MG63 (cell line): Measurements from ENCODE around the gene PAPPA. TPM values are rescaled to one million over a fixed set of nuclear protein-coding genes. Genes with fewer than 3 reads are reported as not detected.

Experiments used
- DNase-seq: peaks from one replicate; pipeline ENCODE4 v3.0.0-alpha.2; 2020
- H3K27me3 ChIP-seq: fragments of 250-450 bp; sonication (Bioruptor Pico); 2 replicates; pipeline ENCODE4 v1.5.1; 2020; ENCODE audit warnings: mild to moderate bottlenecking, moderate library complexity
- H3K36me3 ChIP-seq: fragments of 250-450 bp; sonication (Bioruptor Pico); 2 replicates; pipeline ENCODE4 v1.5.1; 2020; ENCODE audit warnings: mild to moderate bottlenecking, moderate library complexity
- H3K4me3 ChIP-seq: fragments of 250-450 bp; sonication (Bioruptor Pico); 2 replicates; pipeline ENCODE4 v1.5.1; 2020; ENCODE audit warnings: mild to moderate bottlenecking, moderate library complexity
- H3K9me3 ChIP-seq: fragments of 250-450 bp; sonication (Bioruptor Pico); 2 replicates; pipeline ENCODE4 v1.5.1; 2020; ENCODE audit warnings: mild to moderate bottlenecking, moderate library complexity
- total RNA-seq: library from RNA; depleted of rRNA; stranded (reverse); fragments of >200 nt; shearing (Covaris generic); gene quantifications from 2 replicates; pipeline ENCODE4 v1.2.3, GENCODE V29; 2014; ENCODE audit warnings: low replicate concordance

PAPPA gene
- total RNA-seq, 1 experiment from 2014 or later: 0.10 TPM

DNA sequence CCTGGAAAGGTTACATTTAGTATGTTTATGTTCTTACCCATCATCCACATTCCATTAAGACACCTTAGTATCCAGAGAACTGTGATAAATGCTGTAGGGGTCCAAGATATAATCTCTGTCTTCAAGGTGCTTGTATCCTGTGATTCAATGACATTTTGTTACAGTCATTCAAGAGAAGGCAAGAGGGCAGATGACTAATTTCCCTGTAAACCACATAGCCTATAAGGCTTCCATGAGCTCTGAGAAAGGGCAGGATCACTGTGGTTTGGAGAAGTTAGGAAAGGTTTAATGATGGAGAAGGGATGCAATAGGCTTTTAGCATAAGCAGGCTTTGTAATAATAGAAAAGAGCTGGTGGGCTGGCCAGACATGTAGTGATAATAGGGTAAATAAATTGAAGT is 40.0 kb downstream of the PAPPA start:
- Histone ChIP-seq H3K4me3 (no peak overlapping the region), H3K27me3 (no peaks in the 10 kb centered on the region), H3K36me3 (no peaks in the 10 kb centered on the region), H3K9me3 (no peaks in the 10 kb centered on the region)
- no peak for DNase-seq

DNA sequence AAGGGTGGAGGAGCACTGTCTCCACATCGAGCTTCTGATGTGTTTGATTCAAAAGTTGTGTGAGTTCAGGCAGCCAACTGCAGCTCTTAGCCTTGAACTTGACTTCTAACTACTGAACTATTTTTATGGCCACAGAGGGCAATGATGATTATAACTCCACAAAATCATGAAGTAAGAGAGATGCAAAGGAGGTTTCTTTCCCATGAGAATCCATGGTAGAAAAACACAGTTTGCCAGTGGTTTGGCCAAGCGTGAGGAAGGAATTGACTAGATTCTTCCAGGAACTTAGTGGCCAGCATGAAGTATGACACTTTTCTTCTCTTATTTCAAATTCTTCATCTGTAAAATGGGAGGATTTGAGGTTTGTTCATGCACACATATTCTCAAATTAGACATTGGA is 43.2 kb downstream of the PAPPA start:
- Histone ChIP-seq H3K9me3 (no peaks in the 10 kb centered on the region), H3K27me3 (no peaks in the 10 kb centered on the region), H3K4me3 (no peak overlapping the region), H3K36me3 (no peaks in the 10 kb centered on the region)
- no peak for DNase-seq

DNA sequence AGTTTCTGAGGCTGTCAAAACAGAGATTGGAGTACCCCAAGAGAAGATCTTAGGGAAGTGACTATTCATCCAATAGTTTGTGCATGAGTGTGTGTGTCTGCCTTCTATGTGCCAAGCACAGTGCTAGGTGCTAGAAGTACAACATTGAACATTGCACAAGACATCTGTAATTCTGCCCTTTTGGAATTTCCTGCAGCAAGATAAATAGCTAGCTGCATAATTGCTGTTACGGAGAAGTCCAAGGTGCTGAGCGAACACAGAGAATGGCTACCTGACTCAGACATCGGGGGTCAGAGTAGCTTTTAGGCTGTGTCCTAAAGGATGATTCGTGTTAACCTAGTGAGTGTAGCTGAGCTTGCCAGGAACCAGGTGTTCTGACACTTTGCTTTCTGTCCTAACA is 44.8 kb downstream of the PAPPA start:
- Histone ChIP-seq H3K9me3 (no peaks in the 10 kb centered on the region), H3K4me3 (no peak overlapping the region), H3K36me3 (no peaks in the 10 kb centered on the region), H3K27me3 (no peaks in the 10 kb centered on the region)
- DNase-seq: no peak

DNA sequence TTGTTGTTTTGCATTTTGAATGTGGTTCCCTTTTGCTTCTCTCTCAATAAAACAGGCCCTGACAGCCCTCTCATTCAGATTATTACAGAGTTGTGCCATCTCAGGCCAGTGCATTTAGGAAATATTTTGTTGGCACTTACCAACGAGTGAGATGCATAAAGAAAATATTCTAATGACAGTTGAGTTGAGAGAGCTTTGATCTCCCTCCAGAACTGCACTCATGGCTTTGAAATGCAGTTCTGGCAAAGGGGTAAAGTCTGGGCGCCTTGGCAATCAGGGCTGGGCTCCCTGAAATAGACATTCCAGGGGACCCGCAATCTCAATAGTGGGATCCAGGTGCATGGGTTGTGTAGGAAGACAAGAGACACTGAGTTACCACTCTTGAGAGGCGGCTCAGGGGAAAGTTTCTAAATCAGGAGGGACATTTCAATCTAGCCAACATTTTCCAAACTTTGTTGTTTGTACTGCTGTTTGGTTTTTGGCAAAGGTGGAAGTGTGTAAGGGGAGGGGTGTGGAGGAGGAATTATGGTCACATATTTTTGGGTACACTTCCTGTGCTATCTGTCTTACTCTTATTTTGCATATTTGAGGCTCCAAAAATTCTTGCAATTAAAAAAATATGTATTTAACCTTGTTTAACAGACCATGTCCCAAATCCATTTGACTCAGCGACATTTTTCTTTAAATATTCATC is 48.8 kb downstream of the PAPPA start:
- Histone ChIP-seq H3K9me3 (no peaks in the 10 kb centered on the region), H3K36me3 (no peaks in the 10 kb centered on the region), H3K4me3 (no peak overlapping the region), H3K27me3 (no peaks in the 10 kb centered on the region)
- DNase-seq: peak; percentile 76

DNA sequence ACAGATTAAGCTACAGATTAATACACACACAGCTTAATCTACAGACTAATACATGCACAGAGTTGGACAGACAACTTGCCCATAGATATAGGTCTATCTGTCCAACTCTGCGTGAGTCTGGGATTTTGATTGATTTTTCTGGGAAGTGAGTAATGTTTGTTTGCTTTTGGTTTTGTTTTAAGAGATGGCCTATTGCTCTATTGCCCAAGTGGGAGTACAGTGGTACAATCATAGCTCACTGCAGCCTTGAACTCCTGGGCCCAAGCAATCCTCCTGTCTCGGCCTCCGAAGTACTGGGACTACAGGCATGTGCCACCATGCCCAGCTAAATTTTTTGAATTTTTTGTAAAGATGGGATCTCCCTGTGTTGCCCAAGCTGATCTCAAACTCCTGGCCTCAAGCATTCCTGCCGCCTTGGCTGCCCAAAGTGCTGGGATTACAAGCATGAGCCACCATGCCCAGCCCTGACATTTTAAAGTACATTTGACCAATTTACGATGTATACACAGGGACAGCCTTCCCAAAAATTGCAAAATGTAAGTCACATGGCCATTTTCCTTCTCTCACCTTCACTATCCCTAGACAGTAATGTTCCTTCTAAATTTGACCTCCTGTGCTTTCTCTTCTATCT is 50.8 kb downstream of the PAPPA start:
- Histone ChIP-seq H3K36me3 (no peaks in the 10 kb centered on the region), H3K27me3 (no peaks in the 10 kb centered on the region), H3K4me3 (no peak overlapping the region), H3K9me3 (no peaks in the 10 kb centered on the region)
- no peak for DNase-seq

DNA sequence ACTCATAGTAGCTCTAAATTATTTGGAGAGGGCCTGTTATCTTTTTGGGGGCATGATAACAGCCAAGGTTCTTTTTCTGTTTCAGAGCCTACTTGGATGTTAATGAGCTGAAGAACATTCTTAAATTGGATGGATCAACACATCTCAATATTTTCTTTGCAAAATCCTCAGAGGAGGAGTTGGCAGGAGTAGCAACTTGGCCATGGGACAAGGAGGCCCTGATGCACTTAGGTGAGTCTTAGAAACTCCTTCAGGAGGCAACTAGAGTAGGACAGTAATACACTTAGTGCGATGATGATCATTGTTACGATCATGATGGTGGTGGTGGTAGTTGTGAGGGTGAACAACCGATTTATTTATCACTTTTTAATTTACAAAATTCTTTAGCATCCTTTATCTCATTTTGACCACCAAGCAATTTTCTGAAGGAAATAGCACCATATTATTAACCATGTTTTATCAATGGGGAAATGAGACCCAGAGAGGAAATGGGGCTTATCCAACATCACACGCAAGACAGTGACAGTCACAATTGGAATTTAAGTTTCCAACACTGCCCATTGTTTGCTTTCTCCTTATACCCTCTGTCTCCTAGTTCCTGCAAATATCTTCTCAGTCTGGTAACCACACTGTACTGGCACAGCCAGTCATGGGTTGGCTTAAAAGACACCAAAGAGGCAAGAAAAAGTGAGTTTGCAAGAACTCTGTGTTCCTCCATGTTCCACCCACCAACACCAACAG is 54.0 kb downstream of the PAPPA start:
- no peaks in the 10 kb centered on the region for H3K9me3 ChIP-seq
- no peaks in the 10 kb centered on the region for H3K27me3 ChIP-seq
- no peak for DNase-seq
- no peaks in the 10 kb centered on the region for H3K36me3 ChIP-seq
- no peak overlapping the region for H3K4me3 ChIP-seq

DNA sequence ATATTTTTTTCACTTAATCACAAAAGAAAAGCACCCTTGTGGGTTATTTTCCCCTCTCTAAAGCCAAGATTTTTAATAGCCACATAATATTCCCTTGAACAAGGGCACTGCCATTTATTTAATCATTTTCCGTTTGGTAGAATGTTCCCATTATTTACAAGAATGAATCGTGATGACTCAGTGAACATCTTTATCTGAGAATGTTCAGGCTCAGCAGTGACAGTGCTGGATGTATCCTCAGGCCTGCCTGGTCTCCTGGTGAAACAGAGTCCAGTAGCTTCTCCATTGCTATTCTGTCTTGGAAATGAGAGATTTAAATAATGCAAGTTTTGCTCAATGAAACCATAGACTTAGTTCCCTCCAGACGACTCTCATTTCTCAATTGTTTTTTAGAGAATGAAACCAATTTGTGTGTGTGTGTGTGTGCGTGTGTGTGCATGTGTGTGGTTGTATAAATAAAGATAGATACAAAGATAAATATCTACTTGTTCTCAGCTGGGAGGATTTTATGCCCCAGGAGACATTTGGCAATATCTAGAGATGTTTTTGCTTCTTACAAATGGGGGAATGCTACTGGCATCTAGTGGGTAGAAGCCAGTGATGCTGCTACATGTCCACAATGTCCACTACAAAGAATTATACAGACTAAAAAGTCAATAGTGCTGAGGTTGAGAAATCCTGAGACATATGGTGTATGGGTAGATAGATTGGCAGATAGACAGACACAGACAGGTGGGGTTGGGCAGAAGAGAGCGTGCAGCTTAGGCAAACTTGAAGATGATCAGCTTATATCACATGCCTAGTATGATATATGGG is 55.0 kb downstream of the PAPPA start:
- Histone ChIP-seq H3K36me3 (no peaks in the 10 kb centered on the region), H3K4me3 (no peak overlapping the region)
- peak; percentile 37 for DNase-seq

DNA sequence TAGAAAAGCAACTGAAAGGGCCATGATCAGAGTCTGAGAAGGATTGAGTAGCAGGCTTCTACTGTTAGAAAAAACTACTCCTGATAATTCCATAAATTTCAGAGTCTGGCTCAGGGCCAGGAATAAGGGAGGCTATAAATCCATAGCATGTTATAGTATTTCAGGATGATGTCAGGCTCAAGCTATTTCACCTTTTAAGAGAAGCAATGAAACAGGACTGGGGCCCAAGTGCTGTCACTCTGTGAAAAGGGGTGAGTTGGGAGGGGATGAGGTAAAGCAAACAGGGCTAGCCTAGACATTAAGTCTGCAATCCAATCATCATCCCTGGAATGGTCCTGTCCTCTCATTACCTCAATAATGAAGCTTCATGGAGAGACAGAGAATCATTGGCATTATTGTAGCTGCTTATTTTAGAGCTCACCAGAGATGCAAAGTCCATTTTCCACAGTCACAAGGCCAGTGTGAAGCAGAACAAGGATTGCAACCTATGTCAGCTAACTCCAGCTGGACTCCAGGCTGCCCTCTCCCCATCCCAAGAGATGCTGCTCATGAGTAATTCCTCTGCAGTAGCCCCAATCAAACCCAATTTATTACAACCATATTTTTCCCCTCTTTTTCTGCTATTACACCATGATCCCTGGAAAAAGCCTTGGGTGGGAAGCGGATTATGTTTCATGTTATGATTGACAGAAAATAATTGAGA is 56.0 kb downstream of the PAPPA start:
- Histone ChIP-seq H3K36me3 (no peaks in the 10 kb centered on the region), H3K4me3 (no peak overlapping the region), H3K27me3 (no peaks in the 10 kb centered on the region), H3K9me3 (no peaks in the 10 kb centered on the region)
- no peak for DNase-seq

More for the DNA sequence above, 55.0 kb downstream of the PAPPA start:
- no peaks in the 10 kb centered on the region for H3K9me3 ChIP-seq
- H3K27me3 ChIP-seq: no peaks in the 10 kb centered on the region

DNA sequence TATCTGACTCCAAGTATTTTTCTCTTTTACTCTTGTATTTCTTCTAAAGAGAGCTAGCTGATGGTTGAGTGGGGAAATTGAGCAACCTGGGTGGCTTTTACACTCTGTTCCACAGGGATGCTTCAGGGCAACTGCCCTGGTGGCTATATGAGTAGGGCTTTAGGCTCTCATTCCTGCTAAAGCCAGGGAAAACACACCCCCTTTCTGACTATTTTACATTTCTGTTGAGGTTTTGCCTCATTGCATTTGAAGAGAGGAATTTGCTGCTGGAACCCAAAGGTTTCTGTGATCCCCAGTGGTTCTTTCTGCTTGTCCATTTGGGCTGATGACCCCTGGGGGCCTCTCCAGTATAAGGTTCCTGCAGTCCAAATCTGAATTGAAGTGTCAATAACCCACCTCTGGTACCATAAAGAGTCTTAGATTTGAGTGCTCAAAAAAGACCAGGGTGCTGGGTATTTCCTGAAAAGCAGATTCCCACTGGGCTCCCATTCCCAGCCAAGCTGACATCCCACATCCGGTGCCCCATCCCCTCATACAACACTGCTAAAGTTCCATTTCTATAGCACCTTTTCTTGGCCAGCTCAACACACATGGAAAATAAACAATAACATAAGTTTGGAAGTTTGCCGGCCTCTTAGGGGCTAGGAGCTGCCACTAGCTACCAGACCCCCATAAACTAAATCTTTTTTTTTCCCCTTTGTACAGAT is 59.5 kb downstream of the PAPPA start:
- no peaks in the 10 kb centered on the region for H3K9me3 ChIP-seq
- H3K27me3 ChIP-seq: no peaks in the 10 kb centered on the region
- no peaks in the 10 kb centered on the region for H3K36me3 ChIP-seq
- no peak for DNase-seq
- H3K4me3 ChIP-seq: no peak overlapping the region

DNA sequence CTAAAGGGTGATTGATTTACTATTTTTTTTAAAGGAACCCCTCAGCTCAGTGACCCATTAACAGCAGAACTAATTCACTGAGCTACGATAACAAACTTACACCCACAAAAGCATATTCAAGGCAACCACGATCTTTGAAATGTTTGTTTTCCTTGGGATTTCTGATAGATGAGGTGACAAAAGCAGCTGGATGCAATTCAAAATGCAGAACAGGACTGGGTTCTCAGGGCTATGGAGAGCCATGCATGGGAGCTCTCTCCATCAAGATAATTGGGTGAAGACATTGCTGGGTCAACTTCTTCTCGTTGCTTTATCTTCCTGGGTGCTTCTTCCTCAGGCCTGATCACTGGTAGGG is 60.1 kb downstream of the PAPPA start:
- no peaks in the 10 kb centered on the region for H3K9me3 ChIP-seq
- no peak overlapping the region for H3K4me3 ChIP-seq
- no peaks in the 10 kb centered on the region for H3K27me3 ChIP-seq
- no peaks in the 10 kb centered on the region for H3K36me3 ChIP-seq
- no peak for DNase-seq

DNA sequence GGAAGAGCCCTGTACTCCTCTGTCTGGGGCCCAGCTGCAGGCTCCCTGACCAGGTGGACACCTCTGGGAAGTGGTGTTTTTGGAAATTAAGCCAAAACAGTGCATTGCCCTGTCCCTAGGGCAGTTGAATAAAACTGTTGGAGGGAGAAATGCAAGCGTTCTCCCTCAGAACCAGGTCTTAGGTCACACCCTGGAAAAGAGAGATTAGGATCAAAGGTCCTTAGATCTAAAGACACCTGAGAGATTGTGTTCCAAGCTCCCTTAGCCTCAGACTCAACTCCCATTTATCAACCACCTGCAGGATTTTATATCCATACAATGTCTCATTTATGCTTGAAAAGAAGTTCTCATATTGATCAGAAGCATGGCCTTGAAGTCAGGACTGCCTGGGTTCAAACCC is 64.8 kb downstream of the PAPPA start:
- no peaks in the 10 kb centered on the region for H3K36me3 ChIP-seq
- no peaks in the 10 kb centered on the region for H3K27me3 ChIP-seq
- no peak overlapping the region for H3K4me3 ChIP-seq
- DNase-seq: no peak
- H3K9me3 ChIP-seq: no peaks in the 10 kb centered on the region

DNA sequence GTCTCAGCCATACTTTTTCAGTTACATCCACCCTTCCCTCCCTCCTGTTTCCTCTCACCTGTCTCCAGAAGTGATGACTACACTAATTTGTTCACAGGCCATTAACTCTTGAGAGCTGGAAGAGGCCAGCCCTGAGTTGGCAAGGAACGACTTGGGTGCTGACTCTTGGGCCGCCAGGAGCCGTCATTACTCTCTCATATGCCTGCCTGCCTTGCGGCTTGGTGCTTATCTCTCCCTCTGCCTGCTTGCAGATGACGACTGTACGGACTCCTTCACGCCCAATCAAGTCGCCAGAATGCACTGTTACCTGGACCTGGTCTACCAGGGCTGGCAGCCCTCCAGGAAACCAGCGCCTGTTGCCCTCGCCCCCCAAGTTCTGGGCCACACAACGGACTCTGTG is 66.1 kb downstream of the PAPPA start:
- no peaks in the 10 kb centered on the region for H3K9me3 ChIP-seq
- no peak for DNase-seq
- no peaks in the 10 kb centered on the region for H3K36me3 ChIP-seq
- no peak overlapping the region for H3K4me3 ChIP-seq
- no peaks in the 10 kb centered on the region for H3K27me3 ChIP-seq

DNA sequence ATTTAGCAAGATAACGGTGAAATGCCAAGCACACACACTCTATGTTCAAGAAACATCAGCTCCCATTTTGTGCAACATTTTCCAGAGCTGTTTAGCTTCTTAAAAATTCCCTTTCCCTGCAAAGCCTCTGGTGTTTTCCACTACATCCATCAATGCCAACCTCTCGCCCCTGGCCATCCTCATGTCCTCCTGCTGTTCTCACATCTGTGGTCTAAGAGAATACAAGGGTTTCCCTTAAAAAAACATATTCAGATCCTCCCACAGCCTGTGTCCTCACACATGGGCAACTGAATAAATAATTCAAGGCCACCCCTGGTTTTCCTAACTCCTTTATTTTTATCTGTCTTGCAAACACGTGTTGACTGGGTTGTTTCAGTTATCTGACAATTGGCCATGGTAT is 70.3 kb downstream of the PAPPA start:
- H3K9me3 ChIP-seq: no peaks in the 10 kb centered on the region
- no peaks in the 10 kb centered on the region for H3K27me3 ChIP-seq
- H3K36me3 ChIP-seq: no peaks in the 10 kb centered on the region
- H3K4me3 ChIP-seq: no peak overlapping the region
- DNase-seq: no peak

DNA sequence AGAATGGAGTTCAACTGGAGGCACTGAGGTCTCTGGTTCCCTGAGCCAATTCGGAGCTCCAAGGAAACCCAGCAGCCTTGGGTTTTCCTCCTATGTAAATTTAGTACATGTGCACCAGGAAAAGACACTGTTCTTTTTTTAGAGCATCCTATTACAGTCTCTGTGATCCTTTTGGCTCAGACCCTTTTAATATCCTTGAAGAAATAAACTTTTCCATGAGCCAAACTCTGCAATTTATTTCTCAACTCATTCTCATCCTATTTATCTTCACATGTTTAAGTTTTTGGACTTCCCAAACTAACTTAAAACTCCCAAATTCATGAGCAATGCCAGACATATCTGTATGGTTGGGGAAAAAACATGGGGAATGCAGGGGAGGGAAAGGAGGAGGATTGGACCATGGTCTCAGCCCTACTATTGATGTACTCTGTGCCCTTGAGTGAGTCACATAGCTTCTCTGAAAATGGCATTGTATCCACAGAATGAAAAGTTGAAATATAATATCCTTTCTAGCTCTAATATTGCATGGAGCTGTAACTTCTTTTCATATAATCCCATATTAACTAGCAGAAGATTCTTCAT is 76.6 kb downstream of the PAPPA start:
- Histone ChIP-seq H3K36me3 (no peaks in the 10 kb centered on the region), H3K27me3 (no peaks in the 10 kb centered on the region), H3K4me3 (no peak overlapping the region), H3K9me3 (no peaks in the 10 kb centered on the region)
- no peak for DNase-seq

DNA sequence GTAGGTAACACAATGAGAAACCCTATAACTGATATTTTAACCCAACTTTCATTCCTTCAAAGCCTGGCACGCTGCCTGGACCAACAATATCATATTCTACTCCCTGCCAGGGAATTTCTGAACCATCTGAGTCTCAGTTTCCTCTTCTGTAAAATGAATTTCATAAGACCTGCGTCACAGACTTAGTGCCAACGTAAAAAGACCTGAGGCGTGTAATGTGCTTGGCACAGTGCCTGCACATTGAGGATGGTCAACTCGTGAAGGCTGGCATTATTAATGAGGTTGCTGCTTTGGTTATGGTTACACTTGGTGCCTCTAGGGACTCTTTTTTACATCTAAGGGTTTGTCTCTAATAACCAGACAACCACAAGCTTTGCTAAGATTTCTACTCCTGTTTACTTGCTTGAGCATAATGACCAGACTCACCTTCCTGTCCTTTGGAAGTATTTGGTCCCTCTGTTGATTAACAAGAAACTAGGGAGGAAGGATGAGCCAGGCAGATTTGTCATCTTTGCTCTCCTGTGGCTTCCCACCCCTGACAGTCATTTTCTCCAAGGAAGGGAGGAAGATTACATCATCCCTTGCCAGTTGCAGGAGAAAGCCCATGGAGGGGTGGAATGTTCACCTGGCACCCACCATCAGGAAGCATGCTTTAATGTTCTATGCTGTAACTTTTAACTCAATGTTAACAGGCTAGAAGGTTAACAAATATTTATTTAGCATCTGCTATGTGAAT is 79.0 kb downstream of the PAPPA start:
- no peak overlapping the region for H3K4me3 ChIP-seq
- H3K36me3 ChIP-seq: no peaks in the 10 kb centered on the region
- H3K9me3 ChIP-seq: no peaks in the 10 kb centered on the region
- no peaks in the 10 kb centered on the region for H3K27me3 ChIP-seq
- DNase-seq: peak; percentile 48
